ENCODE results near the gene TTLL11.

DNA sequence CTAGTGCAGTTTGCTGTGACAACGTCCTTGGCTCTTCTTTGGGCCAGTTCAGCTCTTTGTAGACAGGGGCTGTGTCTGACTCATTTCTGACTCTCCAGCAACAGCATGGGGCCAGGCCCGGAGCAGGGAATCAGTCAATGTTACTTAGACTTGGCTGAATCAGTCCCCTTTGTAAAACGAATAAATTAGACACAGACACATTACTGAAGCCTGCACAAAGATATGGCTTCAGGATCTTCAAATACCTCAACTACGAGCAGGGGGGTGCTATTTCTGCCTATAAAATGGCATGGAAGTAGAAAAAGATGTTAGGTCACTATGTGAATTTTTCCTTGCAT, 204.7 kb downstream of the TTLL11 start:
- TF ChIP-seq, protein P1, sequence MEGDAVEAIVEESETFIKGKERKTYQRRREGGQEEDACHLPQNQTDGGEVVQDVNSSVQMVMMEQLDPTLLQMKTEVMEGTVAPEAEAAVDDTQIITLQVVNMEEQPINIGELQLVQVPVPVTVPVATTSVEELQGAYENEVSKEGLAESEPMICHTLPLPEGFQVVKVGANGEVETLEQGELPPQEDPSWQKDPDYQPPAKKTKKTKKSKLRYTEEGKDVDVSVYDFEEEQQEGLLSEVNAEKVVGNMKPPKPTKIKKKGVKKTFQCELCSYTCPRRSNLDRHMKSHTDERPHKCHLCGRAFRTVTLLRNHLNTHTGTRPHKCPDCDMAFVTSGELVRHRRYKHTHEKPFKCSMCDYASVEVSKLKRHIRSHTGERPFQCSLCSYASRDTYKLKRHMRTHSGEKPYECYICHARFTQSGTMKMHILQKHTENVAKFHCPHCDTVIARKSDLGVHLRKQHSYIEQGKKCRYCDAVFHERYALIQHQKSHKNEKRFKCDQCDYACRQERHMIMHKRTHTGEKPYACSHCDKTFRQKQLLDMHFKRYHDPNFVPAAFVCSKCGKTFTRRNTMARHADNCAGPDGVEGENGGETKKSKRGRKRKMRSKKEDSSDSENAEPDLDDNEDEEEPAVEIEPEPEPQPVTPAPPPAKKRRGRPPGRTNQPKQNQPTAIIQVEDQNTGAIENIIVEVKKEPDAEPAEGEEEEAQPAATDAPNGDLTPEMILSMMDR (IDR thresholded peaks at IDR 0.05) = no peak
- TF ChIP-seq POLR2A (IDR thresholded peaks at IDR 0.05) = no peak

Measured in right lobe of liver (tissue), 4 donors.